ENCODE data around the gene CD14.

DNA sequence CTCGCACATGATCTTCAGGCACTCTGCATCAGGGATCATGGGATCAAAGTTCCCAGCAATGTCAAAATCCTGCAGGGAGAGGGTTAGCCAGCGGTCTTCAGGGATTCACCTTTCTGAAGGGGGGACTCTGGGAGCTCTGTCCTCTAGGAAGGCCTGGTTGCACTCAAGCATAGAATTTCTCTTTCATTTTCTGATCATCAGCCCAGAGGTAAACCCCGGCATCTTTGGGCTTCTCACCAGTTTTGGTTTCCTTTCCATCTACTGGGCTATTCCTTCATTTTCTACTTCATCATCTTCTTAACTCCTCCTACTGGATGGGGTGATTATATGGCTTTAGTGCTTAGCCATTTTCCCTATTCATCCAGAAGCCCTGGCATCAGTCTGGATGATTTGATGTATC is 45.0 kb upstream of the CD14 start:
- TF ChIP-seq, protein P1, sequence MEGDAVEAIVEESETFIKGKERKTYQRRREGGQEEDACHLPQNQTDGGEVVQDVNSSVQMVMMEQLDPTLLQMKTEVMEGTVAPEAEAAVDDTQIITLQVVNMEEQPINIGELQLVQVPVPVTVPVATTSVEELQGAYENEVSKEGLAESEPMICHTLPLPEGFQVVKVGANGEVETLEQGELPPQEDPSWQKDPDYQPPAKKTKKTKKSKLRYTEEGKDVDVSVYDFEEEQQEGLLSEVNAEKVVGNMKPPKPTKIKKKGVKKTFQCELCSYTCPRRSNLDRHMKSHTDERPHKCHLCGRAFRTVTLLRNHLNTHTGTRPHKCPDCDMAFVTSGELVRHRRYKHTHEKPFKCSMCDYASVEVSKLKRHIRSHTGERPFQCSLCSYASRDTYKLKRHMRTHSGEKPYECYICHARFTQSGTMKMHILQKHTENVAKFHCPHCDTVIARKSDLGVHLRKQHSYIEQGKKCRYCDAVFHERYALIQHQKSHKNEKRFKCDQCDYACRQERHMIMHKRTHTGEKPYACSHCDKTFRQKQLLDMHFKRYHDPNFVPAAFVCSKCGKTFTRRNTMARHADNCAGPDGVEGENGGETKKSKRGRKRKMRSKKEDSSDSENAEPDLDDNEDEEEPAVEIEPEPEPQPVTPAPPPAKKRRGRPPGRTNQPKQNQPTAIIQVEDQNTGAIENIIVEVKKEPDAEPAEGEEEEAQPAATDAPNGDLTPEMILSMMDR (IDR thresholded peaks at IDR 0.05): no peak
- no peak for TF ChIP-seq POLR2A (IDR thresholded peaks at IDR 0.05)
